A673 (cell line): ENCODE data around the gene IQCM.

Experiments
- EZH2 ChIP-seq: fragments of 200-600 bp; sonication (generic); IDR thresholded peaks from 2 replicates; pipeline ENCODE4 v1.6.1; 2017; ENCODE audit warnings: borderline replicate concordance, low read depth, mild to moderate bottlenecking, mixed read lengths, antibody characterized with exemption, low read length; ENCODE audit not compliant: poor library complexity, severe bottlenecking
- TF ChIP-seq, protein P1 (sequence below): fragments of 300-800, 200-600 bp; sonication (generic); conservative IDR thresholded peaks from 2 replicates; pipeline ENCODE4 v1.5.1; 2017; ENCODE audit warnings: low read depth, mild to moderate bottlenecking, antibody characterized with exemption, low read length, moderate library complexity, mixed read lengths

GRCh38 chr4:149604827-149605226 lies 210.8 kb downstream of the IQCM start:
- TF ChIP-seq, protein P1, sequence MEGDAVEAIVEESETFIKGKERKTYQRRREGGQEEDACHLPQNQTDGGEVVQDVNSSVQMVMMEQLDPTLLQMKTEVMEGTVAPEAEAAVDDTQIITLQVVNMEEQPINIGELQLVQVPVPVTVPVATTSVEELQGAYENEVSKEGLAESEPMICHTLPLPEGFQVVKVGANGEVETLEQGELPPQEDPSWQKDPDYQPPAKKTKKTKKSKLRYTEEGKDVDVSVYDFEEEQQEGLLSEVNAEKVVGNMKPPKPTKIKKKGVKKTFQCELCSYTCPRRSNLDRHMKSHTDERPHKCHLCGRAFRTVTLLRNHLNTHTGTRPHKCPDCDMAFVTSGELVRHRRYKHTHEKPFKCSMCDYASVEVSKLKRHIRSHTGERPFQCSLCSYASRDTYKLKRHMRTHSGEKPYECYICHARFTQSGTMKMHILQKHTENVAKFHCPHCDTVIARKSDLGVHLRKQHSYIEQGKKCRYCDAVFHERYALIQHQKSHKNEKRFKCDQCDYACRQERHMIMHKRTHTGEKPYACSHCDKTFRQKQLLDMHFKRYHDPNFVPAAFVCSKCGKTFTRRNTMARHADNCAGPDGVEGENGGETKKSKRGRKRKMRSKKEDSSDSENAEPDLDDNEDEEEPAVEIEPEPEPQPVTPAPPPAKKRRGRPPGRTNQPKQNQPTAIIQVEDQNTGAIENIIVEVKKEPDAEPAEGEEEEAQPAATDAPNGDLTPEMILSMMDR = no peak
- TF ChIP-seq EZH2 = no peak
